BJ (cell line): Measurements from ENCODE around the gene PIN1. TPM values are rescaled to one million over a fixed set of nuclear protein-coding genes. Genes with fewer than 3 reads are reported as not detected.
A peak's percentile ranks its signal among the peaks of the same experiment; 100 is the strongest.

Experiments
- CTCF ChIA-PET: fragments of 350-600 bp; formaldehyde crosslinking; extraction: SDS; loops from one replicate; lab custom pipeline; 2021; ENCODE audit warnings: antibody characterized with exemption, inconsistent platforms; lab: Yijun Ruan, JAX
- POLR2A ChIA-PET: fragments of 300-600 bp; sonication (Branson Sonifier 250); formaldehyde crosslinking; extraction: SDS; loops from one replicate; lab custom pipeline; 2021; ENCODE audit warnings: antibody characterized with exemption; lab: Charles Lee
- DNase-seq: peaks from one replicate; pipeline ENCODE4 v3.0.0-alpha.2; 2011; ENCODE audit warnings: low read depth
- H3K27me3 ChIP-seq: 2 replicates; pipeline ENCODE4 v1.6.0; 2011; ENCODE audit warnings: low read length; ENCODE audit not compliant: control insufficient read depth, insufficient read depth
- H3K36me3 ChIP-seq: 2 replicates; pipeline ENCODE4 v1.5.1; 2011; ENCODE audit warnings: low read length; ENCODE audit not compliant: control insufficient read depth, insufficient read depth
- H3K4me3 ChIP-seq: 2 replicates; pipeline ENCODE4 v1.5.1; 2011; ENCODE audit warnings: low read depth, mild to moderate bottlenecking, control low read depth, low read length
- polyA plus RNA-seq: library from polyadenylated mRNA; depleted of rRNA; stranded (reverse); fragments of >200 nt; gene quantifications from 2 replicates; pipeline ENCODE4 v1.2.3, GENCODE V29; 2011
- TF ChIP-seq, protein P1 (sequence below): IDR thresholded peaks from 2 replicates; pipeline ENCODE4 v1.5.1; 2011; ENCODE audit warnings: low read depth, mild to moderate bottlenecking, control low read depth, inconsistent platforms, low read length, moderate library complexity; ENCODE audit not compliant: insufficient read depth

The PIN1 gene
- polyA plus RNA-seq, 1 experiment, result 89.6 TPM

DNA sequence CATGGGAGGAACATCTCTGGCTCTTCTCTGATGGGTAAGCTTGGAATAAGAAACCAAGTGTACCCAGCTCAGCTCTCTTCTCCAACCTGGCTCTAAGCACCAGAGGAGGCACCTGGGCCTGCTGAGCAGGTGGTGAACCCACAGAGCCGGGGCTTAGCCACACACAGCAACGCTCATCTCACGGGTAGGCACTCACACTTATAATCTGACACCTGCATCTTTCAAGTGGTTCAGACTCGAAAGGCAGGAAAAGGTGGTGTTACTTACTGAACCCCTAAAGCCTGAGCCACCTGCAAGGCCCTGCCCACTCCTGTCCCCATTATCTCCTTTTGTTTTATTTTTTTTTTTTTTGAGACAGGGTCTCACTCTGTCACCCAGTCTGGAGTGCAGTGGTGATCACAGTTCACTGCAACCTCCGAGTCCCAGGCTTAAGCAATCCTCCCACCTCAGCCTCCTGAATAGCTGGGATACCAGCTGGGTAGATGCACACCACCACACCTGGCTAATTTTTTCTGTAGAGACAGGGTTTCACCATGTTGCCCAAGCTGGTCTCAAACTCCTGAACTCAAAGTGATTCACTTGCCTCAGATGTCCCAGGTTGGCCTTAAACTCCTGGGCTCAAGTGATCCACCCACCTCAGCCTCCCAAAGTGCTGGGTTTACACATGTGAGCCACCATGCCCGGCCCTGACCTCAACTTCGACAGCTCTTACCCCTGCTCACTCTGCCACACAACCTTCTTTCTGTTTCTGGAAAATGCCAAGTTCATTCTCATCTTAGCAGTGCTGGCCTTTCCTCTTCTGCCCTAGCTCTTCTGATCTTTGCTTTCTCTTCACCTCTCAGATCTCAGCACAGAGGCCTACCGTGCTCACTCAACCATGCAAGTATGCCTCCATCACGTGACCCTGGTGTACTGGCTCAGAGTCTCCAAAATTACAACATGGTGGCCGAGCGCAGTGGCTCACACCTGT is 26.0 kb upstream of the PIN1 start:
- no peak overlapping the region for H3K4me3 ChIP-seq
- no peak for DNase-seq
- POLR2A ChIA-PET, result no interaction called here
- TF ChIP-seq, protein P1, sequence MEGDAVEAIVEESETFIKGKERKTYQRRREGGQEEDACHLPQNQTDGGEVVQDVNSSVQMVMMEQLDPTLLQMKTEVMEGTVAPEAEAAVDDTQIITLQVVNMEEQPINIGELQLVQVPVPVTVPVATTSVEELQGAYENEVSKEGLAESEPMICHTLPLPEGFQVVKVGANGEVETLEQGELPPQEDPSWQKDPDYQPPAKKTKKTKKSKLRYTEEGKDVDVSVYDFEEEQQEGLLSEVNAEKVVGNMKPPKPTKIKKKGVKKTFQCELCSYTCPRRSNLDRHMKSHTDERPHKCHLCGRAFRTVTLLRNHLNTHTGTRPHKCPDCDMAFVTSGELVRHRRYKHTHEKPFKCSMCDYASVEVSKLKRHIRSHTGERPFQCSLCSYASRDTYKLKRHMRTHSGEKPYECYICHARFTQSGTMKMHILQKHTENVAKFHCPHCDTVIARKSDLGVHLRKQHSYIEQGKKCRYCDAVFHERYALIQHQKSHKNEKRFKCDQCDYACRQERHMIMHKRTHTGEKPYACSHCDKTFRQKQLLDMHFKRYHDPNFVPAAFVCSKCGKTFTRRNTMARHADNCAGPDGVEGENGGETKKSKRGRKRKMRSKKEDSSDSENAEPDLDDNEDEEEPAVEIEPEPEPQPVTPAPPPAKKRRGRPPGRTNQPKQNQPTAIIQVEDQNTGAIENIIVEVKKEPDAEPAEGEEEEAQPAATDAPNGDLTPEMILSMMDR, result no peak
- no peaks in the 10 kb centered on the region for H3K27me3 ChIP-seq
- peaks cover 26% of the 10 kb centered on the region for H3K36me3 ChIP-seq
- CTCF ChIA-PET, result interaction anchor here (1.0 kb wide), 1 partner anchor 183 kb away, joined by 3 read pairs; no protein-coding TSS in a partner anchor

DNA sequence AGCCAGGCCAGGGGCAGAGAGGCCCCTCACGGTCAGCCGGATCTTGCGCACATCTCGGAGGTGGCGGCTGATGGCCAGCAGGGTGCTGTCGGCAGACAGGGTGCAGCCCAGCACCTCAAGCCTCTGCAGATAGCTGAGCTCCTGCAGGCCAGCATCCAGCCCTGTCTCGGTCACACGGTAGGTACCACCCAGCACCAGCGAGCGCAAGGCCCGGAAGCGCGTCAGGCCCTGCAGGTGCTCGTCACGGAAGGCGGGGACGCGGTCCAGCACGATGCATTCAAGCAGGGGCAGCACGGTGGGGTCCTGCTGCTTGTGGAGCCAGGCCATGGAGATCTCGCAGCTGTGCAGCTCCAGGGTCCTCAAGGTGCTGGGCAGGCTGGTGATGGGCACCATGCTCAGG is 24.0 kb upstream of the PIN1 start:
- no peak for DNase-seq
- TF ChIP-seq, protein P1, result no peak
- POLR2A ChIA-PET, result no interaction called here
- CTCF ChIA-PET, result no interaction called here
- Histone ChIP-seq H3K36me3 (peaks cover 24% of the 10 kb centered on the region), H3K27me3 (no peaks in the 10 kb centered on the region), H3K4me3 (no peak overlapping the region)

DNA sequence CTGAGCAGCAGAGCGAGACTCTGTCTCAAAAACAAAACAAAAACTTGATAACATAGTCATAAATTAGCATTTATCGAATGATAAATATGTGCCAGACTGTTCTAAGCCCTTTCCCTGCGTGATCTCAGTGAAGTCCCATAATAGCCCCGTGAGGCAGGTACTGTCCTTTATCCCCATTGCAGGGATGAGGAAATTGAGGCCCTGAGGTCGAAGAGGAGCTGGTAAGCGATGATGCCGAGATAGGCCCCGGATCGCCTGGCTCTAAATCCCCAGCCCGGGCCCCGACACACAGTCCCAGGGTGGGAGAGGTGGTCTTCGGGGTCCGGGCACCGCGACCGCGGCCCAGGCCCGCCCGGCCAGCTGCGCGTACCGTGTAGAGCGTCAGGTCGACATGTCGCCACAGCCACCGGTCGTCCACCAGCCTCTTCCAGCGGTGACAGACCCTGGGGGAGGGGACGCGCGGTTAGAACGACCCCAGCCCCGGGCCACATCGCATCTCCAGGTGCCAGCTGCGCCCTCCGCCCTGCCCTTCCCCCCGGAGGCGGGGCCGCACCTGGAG is 16.9 kb upstream of the PIN1 start:
- no peaks in the 10 kb centered on the region for H3K36me3 ChIP-seq
- no peaks in the 10 kb centered on the region for H3K27me3 ChIP-seq
- TF ChIP-seq, protein P1, result no peak
- POLR2A ChIA-PET, result no interaction called here
- H3K4me3 ChIP-seq, result peak overlapping the region; percentile 96
- CTCF ChIA-PET, result interaction anchor here (1.2 kb wide), 1 partner anchor 22 kb away, joined by 4 read pairs; no protein-coding TSS in a partner anchor
- no peak for DNase-seq

DNA sequence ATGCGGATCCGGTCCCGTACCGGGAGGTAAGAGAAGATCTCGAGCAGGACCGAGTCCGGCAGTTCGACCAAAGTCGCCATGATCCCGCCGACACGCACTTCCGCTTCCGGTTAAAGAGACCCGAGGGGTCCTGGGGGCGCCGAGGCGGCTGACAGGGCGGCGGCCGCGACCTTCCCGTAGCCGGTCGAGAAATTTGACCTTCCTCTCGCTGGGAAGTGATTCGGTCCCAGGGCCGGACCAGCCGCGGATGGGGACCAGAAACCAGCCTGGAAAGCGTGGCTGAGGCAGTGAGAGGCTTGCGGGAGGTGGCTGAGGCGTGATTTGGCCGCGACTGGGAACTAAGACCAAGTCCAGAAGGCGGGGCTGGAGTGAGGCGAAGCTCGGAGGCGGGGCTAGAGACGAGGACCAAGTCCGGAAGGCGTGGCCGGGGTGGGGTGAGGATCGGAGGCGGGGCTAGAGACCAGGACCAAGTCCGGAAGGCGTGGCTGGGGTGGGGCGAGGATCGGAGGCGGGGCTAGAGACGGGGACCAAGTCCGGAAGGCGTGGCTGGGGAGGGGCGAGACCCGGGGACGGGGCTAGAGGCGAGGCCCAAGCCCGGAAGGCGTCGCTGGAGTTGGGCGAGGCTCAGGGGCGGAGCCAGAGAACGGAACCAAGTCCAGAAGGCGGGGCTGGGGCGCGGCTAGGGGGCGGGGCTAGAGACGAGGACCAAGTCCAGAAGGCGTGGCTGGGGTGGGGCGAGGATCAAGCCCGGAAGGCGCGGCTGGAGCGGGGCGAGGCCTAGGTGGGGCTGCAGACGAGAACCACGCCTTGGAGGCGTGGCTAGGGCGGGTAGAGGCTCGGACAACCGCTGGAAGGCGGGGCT is 16.2 kb upstream of the PIN1 start, which contains the start of gene FBXL12:
Gene FBXL12 (minus strand): TSS at position 346 of the 862 bp plus-strand sequence. CDS start 266 bp downstream, at position 80.
- H3K4me3 ChIP-seq, result peak within 1 kb of the TSS; percentile 96
- H3K36me3 ChIP-seq, result no peaks in the 10 kb centered on the region
- CTCF ChIA-PET, result interaction anchor here (0.7 to 1.2 kb wide), 2 partner anchors 22 to 23 kb away, joined by 4 read pairs; no protein-coding TSS in a partner anchor
- TF ChIP-seq, protein P1, result no peak
- POLR2A ChIA-PET, result interaction anchor here (0.5 kb wide), 1 partner anchor 515 kb away, joined by 4 read pairs; no protein-coding TSS in a partner anchor
- no peaks in the 10 kb centered on the region for H3K27me3 ChIP-seq
- peak; percentile 94 for DNase-seq
